Endothelial cell of umbilical vein (primary cell): Measurements from ENCODE around the gene ZMIZ1. TPM values are rescaled to one million over a fixed set of nuclear protein-coding genes. Genes with fewer than 3 reads are reported as not detected.

Source experiments
- BruUV-seq: library from RNA; stranded (reverse); fragments of 400-500 nt; replicated peaks from 2 replicates; lab custom pipeline; 2021; lab: Mats Ljungman, UMichigan
- CTCF ChIA-PET: fragments of 300-600, 350-600 bp; sonication (Branson Sonifier 250); formaldehyde crosslinking; loops from one replicate; lab custom pipeline; 2021; ENCODE audit warnings: antibody characterized with exemption, inconsistent platforms; lab: Charles Lee
- POLR2A ChIA-PET: fragments of 300-600, 350-600 bp; sonication (Branson Sonifier 250); formaldehyde crosslinking; loops from one replicate; lab custom pipeline; 2021; ENCODE audit warnings: antibody characterized with exemption, inconsistent platforms; lab: Charles Lee
- DNase-seq: peaks from one replicate; pipeline ENCODE4 v3.0.0-alpha.2; 2011; ENCODE audit warnings: low read depth, low spot score
- FAIRE-seq: peaks from 2 replicates; lab custom pipeline; 2011; peaks lifted over from hg19 to GRCh38; lab: Jason Lieb, UNC
- H2AFZ ChIP-seq: 2 replicates; pipeline ENCODE4 v1.6.0; 2012; ENCODE audit warnings: low read depth, low read length, control low read depth, inconsistent platforms
- H3K27ac ChIP-seq: 2 replicates; pipeline ENCODE4 v1.5.1; 2011; ENCODE audit warnings: low read depth, mild to moderate bottlenecking, control low read depth, low read length, moderate library complexity; ENCODE audit not compliant: insufficient read depth
- H3K27me3 ChIP-seq, 2 experiments: 2 replicates each; pipeline versions ENCODE4 v1.6.0 to v1.6.1; 2011; ENCODE audit warnings: low read length in 2 of 2, mixed read lengths in 1 of 2; ENCODE audit not compliant: control insufficient read depth in 2 of 2, insufficient read depth in 2 of 2
- H3K36me3 ChIP-seq, 2 experiments: 2 replicates in 1 of 2; 3 replicates in 1 of 2; pipeline ENCODE4 v1.5.1; 2011; ENCODE audit warnings: low read length in 2 of 2, mild to moderate bottlenecking in 1 of 2, moderate library complexity in 1 of 2; ENCODE audit not compliant: control insufficient read depth in 2 of 2, insufficient read depth in 2 of 2; ENCODE audit errors: extremely low read depth in 1 of 2
- H3K4me1 ChIP-seq: 3 replicates; pipeline ENCODE4 v1.5.1; 2011; ENCODE audit warnings: mild to moderate bottlenecking, low read length; ENCODE audit not compliant: control insufficient read depth, insufficient read depth; ENCODE audit errors: extremely low read depth
- H3K4me2 ChIP-seq: 2 replicates; pipeline ENCODE4 v1.6.1; 2011; ENCODE audit warnings: low read length, control low read depth, mixed read lengths; ENCODE audit not compliant: insufficient read depth
- H3K4me3 ChIP-seq, 3 experiments: fragments of 200-600 bp in 1 of 3; sonication (generic), shearing (Covaris generic) in 1 of 3; replicated peaks in 1 of 3; 2 replicates each; pipeline ENCODE4 v1.5.1; 2011 to 2016; ENCODE audit warnings: control low read depth in 3 of 3, low read length in 3 of 3, mild to moderate bottlenecking in 2 of 3, inconsistent platforms in 1 of 3, low read depth in 1 of 3, moderate library complexity in 1 of 3; ENCODE audit not compliant: insufficient read depth in 1 of 3
- H3K79me2 ChIP-seq: 2 replicates; pipeline ENCODE4 v1.6.0; 2012; ENCODE audit warnings: low read length, inconsistent platforms; ENCODE audit not compliant: control insufficient read depth, insufficient read depth
- H3K9ac ChIP-seq: replicated peaks from 2 replicates; pipeline ENCODE3; 2011; ENCODE audit warnings: low read length, control low read depth; ENCODE audit not compliant: insufficient read depth; ENCODE audit errors: extremely low read depth
- H3K9me1 ChIP-seq: replicated peaks from 3 replicates; pipeline ENCODE4 v1.6.0; 2011; ENCODE audit warnings: mild to moderate bottlenecking, low read length; ENCODE audit not compliant: control insufficient read depth, insufficient read depth; ENCODE audit errors: extremely low read depth
- H3K9me3 ChIP-seq: replicated peaks from 2 replicates; pipeline ENCODE4 v1.5.1; 2012; ENCODE audit warnings: low read length, inconsistent platforms; ENCODE audit not compliant: control insufficient read depth, insufficient read depth
- H4K20me1 ChIP-seq: replicated peaks from 2 replicates; pipeline ENCODE3; 2011; ENCODE audit warnings: mild to moderate bottlenecking, low read length; ENCODE audit not compliant: control insufficient read depth, insufficient read depth; ENCODE audit errors: extremely low read depth
- CTCF ChIP-seq, 2 donors: IDR thresholded peaks; 1 replicate in 1 of 2; 2 replicates in 1 of 2; pipeline ENCODE4 v1.5.1; 2011; ENCODE audit warnings: low read length in 2 of 2, mild to moderate bottlenecking in 2 of 2, moderate library complexity in 2 of 2, control low read depth in 1 of 2, inconsistent platforms in 1 of 2, low read depth in 1 of 2; ENCODE audit not compliant: insufficient read depth in 1 of 2; ENCODE audit errors: extremely low read depth in 1 of 2
- EZH2 ChIP-seq: IDR thresholded peaks from 2 replicates; pipeline ENCODE4 v1.6.1; 2012; ENCODE audit warnings: borderline replicate concordance, low read depth, mild to moderate bottlenecking, moderate library complexity, low read length, inconsistent platforms; ENCODE audit not compliant: severe bottlenecking
- FOS ChIP-seq: IDR thresholded peaks from 2 replicates; pipeline ENCODE4 v1.6.1; 2011; ENCODE audit warnings: mild to moderate bottlenecking, low read length, moderate library complexity, borderline replicate concordance; ENCODE audit not compliant: insufficient read depth
- GATA2 ChIP-seq: IDR thresholded peaks from 2 replicates; pipeline ENCODE4 v1.7.0; 2011; ENCODE audit warnings: low read depth, mild to moderate bottlenecking, moderate library complexity, mixed read lengths, low read length; ENCODE audit not compliant: insufficient read length, insufficient read depth
- JUN ChIP-seq: IDR thresholded peaks from 2 replicates; pipeline ENCODE4 v1.6.1; 2011; ENCODE audit warnings: borderline replicate concordance, low read depth; ENCODE audit not compliant: insufficient read length, insufficient read depth
- MAX ChIP-seq: IDR thresholded peaks from 2 replicates; pipeline ENCODE4 v1.6.1; 2011; ENCODE audit not compliant: insufficient read depth, insufficient read length
- MYC ChIP-seq: IDR thresholded peaks from one replicate; pipeline ENCODE4 v1.6.1; 2011; ENCODE audit warnings: mild to moderate bottlenecking, low read depth, low read length
- POLR2A ChIP-seq: IDR thresholded peaks from 2 replicates; pipeline ENCODE4 v1.6.1; 2012; ENCODE audit warnings: low read depth, mild to moderate bottlenecking, control low read depth, low read length
- POLR2AphosphoS5 ChIP-seq: IDR thresholded peaks from 2 replicates; pipeline ENCODE4 v1.6.1; 2012; ENCODE audit warnings: low read depth, mild to moderate bottlenecking, control low read depth, low read length, moderate library complexity; ENCODE audit not compliant: insufficient read depth
- dilution Hi-C: fragments of 300-500 bp; cut with MboI; formaldehyde crosslinking; loops from one replicate; pipeline ENCODE4 v1.15.0; 2019; ENCODE audit warnings: low sequenced_read_pairs; ENCODE audit not compliant: extremely low pct_ligation_motif_present
- intact Hi-C: fragments of 100-400 bp; cut with micrococcal nuclease; formaldehyde crosslinking; loops from one replicate; pipeline ENCODE4 v1.10.0; 2022
- polyA plus RNA-seq, 4 experiments: library from polyadenylated mRNA; depleted of rRNA in 3 of 4; stranded (reverse) in 3 of 4; unstranded in 1 of 4; fragments of >200 nt; gene quantifications; 2 replicates each; pipeline versions ENCODE4 v1.2.1 to v1.2.3, GENCODE V29; 2011 to 2012; ENCODE audit warnings: missing spikeins in 1 of 4
- total RNA-seq: library from RNA; stranded (reverse); gene quantifications from 2 replicates; pipeline ENCODE4 v1.2.3, GENCODE V29; 2021

ZMIZ1 gene
- total and polyA plus RNA-seq, 2 donors (not counting 3 experiments of a cell fraction or from before 2014, with no cell fraction given): 12.5 to 46.7 TPM

GRCh38 chr10:79030705-79031104 lies 38.1 kb upstream of the ZMIZ1 start:
- BruUV-seq: no TSS peak
- ChIA-PET CTCF (interaction anchor here (1.8 kb wide), 1 partner anchor 22 kb away, joined by 4 read pairs; no protein-coding TSS in a partner anchor), POLR2A (no interaction called here)
- Histone ChIP-seq H3K9me3 (no peaks in the 10 kb centered on the region), H2AFZ (no peak overlapping the region), H3K27me3 (peaks cover 0 to 10% of the 10 kb centered on the region in 2 experiments), H3K36me3 (no peaks in the 10 kb centered on the region), H3K4me3 (no peak overlapping the region), H3K9me1 (no peaks in the 10 kb centered on the region), H3K27ac (no peak overlapping the region), H3K9ac (no peak overlapping the region), H3K79me2 (no peaks in the 10 kb centered on the region), H3K4me1 (no peaks in the 10 kb centered on the region), H4K20me1 (no peaks in the 10 kb centered on the region), H3K4me2 (no peak overlapping the region)
- dilution Hi-C loops: no loop called here
- intact Hi-C loops: no loop called here
- no peak for FAIRE-seq
- no peak for DNase-seq
- no peak for TF ChIP-seq EZH2
- TF ChIP-seq GATA2: no peak
- no peak for TF ChIP-seq MYC
- no peak for TF ChIP-seq CTCF (IDR thresholded peaks at IDR 0.05; ENCODE audit: extremely low read depth in 1 of 2, insufficient read depth in 1 of 2, low read depth in 1 of 2, low read length in 2 of 2)
- no peak for TF ChIP-seq POLR2A
- TF ChIP-seq JUN: no peak
- TF ChIP-seq POLR2AphosphoS5: no peak
- no peak for TF ChIP-seq FOS
- TF ChIP-seq MAX: no peak
